GM23338 (cell line): Measurements from ENCODE around the gene USP24. TPM values are rescaled to one million over a fixed set of nuclear protein-coding genes. Genes with fewer than 3 reads are reported as not detected.
A peak's percentile ranks its signal among the peaks of the same experiment; 100 is the strongest.

Source experiments
- ATAC-seq: fragments of 200-7000 bp; cut with Tn5 transposase; 3 replicates; pipeline ENCODE4 v1.9.1; 2020
- DNase-seq: peaks from one replicate; pipeline ENCODE4 v3.0.0-alpha.2; 2015; ENCODE audit warnings: low spot score
- H2AFZ ChIP-seq: fragments of 200-600 bp; sonication (generic); 2 replicates; pipeline ENCODE4 v1.8.0; 2016; ENCODE audit warnings: antibody characterized with exemption, mild to moderate bottlenecking, moderate library complexity
- H3F3A ChIP-seq: fragments of 200-600 bp; sonication (generic); replicated peaks from 2 replicates; pipeline ENCODE4 v1.8.0; 2017; ENCODE audit warnings: antibody characterized with exemption, mixed run types, low read depth
- H3K27ac ChIP-seq: fragments of 200-600 bp; sonication (generic); 2 replicates; pipeline ENCODE4 v1.6.1; 2016; ENCODE audit warnings: low read depth
- H3K27me3 ChIP-seq: fragments of 200-600 bp; sonication (generic); 2 replicates; pipeline ENCODE4 v1.8.0; 2016; ENCODE audit warnings: mild to moderate bottlenecking, mixed run types, moderate library complexity; ENCODE audit not compliant: insufficient read depth
- H3K36me3 ChIP-seq: fragments of 200-600 bp; sonication (generic); 2 replicates; pipeline ENCODE4 v1.8.0; 2016; ENCODE audit warnings: mild to moderate bottlenecking; ENCODE audit not compliant: insufficient read depth
- H3K4me1 ChIP-seq: fragments of 200-600 bp; sonication (generic); 2 replicates; pipeline ENCODE4 v1.8.0; 2016; ENCODE audit warnings: mild to moderate bottlenecking, moderate library complexity; ENCODE audit not compliant: insufficient read depth
- H3K4me2 ChIP-seq: fragments of 200-600 bp; sonication (generic); 2 replicates; pipeline ENCODE4 v1.7.1; 2017; ENCODE audit warnings: mixed run types
- H3K4me3 ChIP-seq: fragments of 200-600 bp; sonication (generic); 2 replicates; pipeline ENCODE4 v1.6.1; 2016; ENCODE audit warnings: mixed run types
- H3K79me2 ChIP-seq: fragments of 200-600 bp; sonication (generic); replicated peaks from 2 replicates; pipeline ENCODE4 v1.8.0; 2017; ENCODE audit warnings: mild to moderate bottlenecking; ENCODE audit not compliant: insufficient read depth
- H3K9me2 ChIP-seq: fragments of 200-600 bp; sonication (generic); 2 replicates; pipeline ENCODE4 v1.8.0; 2017; ENCODE audit not compliant: insufficient read depth
- H4K20me1 ChIP-seq: fragments of 200-600 bp; sonication (generic); replicated peaks from 2 replicates; pipeline ENCODE4 v1.8.0; 2017; ENCODE audit warnings: mild to moderate bottlenecking; ENCODE audit not compliant: insufficient read depth
- H3K27ac Mint-ChIP-seq: 2 replicates; pipeline ENCODE4 v1.8.0; 2020; ENCODE audit warnings: inconsistent platforms, mild to moderate bottlenecking, moderate library complexity, mixed read lengths
- H3K27me3 Mint-ChIP-seq: 3 replicates; pipeline ENCODE4 v1.8.0; 2022; ENCODE audit warnings: low read depth, mild to moderate bottlenecking, moderate library complexity, mixed read lengths, inconsistent platforms; ENCODE audit not compliant: insufficient read depth, poor library complexity
- H3K36me3 Mint-ChIP-seq: 3 replicates; pipeline ENCODE4 v1.8.0; 2021; ENCODE audit warnings: low read depth, mild to moderate bottlenecking, inconsistent platforms, moderate library complexity, mixed read lengths
- H3K4me1 Mint-ChIP-seq: 3 replicates; pipeline ENCODE4 v1.8.0; 2020; ENCODE audit warnings: mild to moderate bottlenecking, inconsistent platforms, mixed read lengths
- H3K4me3 Mint-ChIP-seq: 3 replicates; pipeline ENCODE4 v1.8.0; 2021; ENCODE audit warnings: moderate library complexity, mild to moderate bottlenecking, inconsistent platforms, mixed read lengths
- H3K9me3 Mint-ChIP-seq: 3 replicates; pipeline ENCODE4 v1.8.0; 2020; ENCODE audit warnings: moderate library complexity, mild to moderate bottlenecking, inconsistent platforms, mixed read lengths
- CREB1 ChIP-seq: fragments of 250-450 bp; sonication (Bioruptor Pico); IDR thresholded peaks from 2 replicates; pipeline ENCODE4 v1.5.0; 2020; ENCODE audit warnings: low read depth, mild to moderate bottlenecking, moderate library complexity
- CTCF ChIP-seq, 2 experiments: fragments of 200-600 bp in 1 of 2; sonication (generic) in 1 of 2; conservative IDR thresholded peaks; 2 replicates each; pipeline versions ENCODE4 v1.5.1 to v1.6.1; 2016 to 2017; ENCODE audit warnings: antibody characterized with exemption in 2 of 2, low read depth in 2 of 2, mild to moderate bottlenecking in 2 of 2, moderate library complexity in 1 of 2
- EZH2 ChIP-seq: fragments of 200-600 bp; sonication (generic); IDR thresholded peaks from one replicate; pipeline ENCODE4 v1.8.0; 2017; ENCODE audit warnings: antibody characterized with exemption, mild to moderate bottlenecking, low read depth; ENCODE audit not compliant: unreplicated experiment
- NANOG ChIP-seq: IDR thresholded peaks from 2 replicates; pipeline ENCODE4 v1.6.1; 2016; ENCODE audit warnings: antibody characterized with exemption, borderline replicate concordance
- POLR2AphosphoS5 ChIP-seq: IDR thresholded peaks from 2 replicates; pipeline ENCODE4 v1.6.1; 2016; ENCODE audit warnings: antibody characterized with exemption, low read depth
- REST ChIP-seq: IDR thresholded peaks from one replicate; pipeline ENCODE4 v1.6.1; 2018; ENCODE audit warnings: antibody characterized with exemption; ENCODE audit not compliant: unreplicated experiment
- STAT1 ChIP-seq: IDR thresholded peaks from one replicate; pipeline ENCODE4 v1.6.1; 2016; ENCODE audit warnings: antibody characterized with exemption; ENCODE audit not compliant: unreplicated experiment
- ZNF331 ChIP-seq: fragments of 250-450 bp; sonication (Bioruptor Pico); IDR thresholded peaks from 2 replicates; pipeline ENCODE4 v1.5.0; 2020; ENCODE audit warnings: low read depth, mild to moderate bottlenecking, moderate library complexity
- ZNF462 ChIP-seq: fragments of 250-450 bp; sonication (Bioruptor Pico); IDR thresholded peaks from 2 replicates; pipeline ENCODE4 v1.5.0; 2020; ENCODE audit warnings: mild to moderate bottlenecking, moderate library complexity
- polyA plus RNA-seq: library from polyadenylated mRNA; unstranded; fragments of >200 nt; fragmentation: Nextera tagmentation; extraction: Ambion mirVana; gene quantifications from 2 replicates; pipeline ENCODE4 v1.2.1, GENCODE V29; 2016
- total RNA-seq: library from RNA; depleted of rRNA; stranded (reverse); fragments of >200 nt; shearing (Covaris generic); gene quantifications from 2 replicates; pipeline ENCODE4 v1.2.3, GENCODE V29; 2014

USP24 gene
- total and polyA plus RNA-seq, 2 experiments from 2014 or later: 12.1 to 32.6 TPM

GRCh38 chr1:55204997-55205396, 10.2 kb downstream of the USP24 start:
- Histone ChIP-seq H3K36me3 (0 out of 2 replicates have a peak, but pooled peaks cover 3% of the 10 kb centered on the region), H3F3A (no peaks in the 10 kb centered on the region), H3K4me1 (peaks cover 17% of the 10 kb centered on the region), H2AFZ (no peak overlapping the region), H3K79me2 (peaks cover 86% of the 10 kb centered on the region), H3K9me2 (no peaks in the 10 kb centered on the region), H3K27ac (no peak overlapping the region), H3K4me3 (no peak overlapping the region), H3K4me2 (no peak overlapping the region), H3K27me3 (no peaks in the 10 kb centered on the region), H4K20me1 (peaks cover 16% of the 10 kb centered on the region)
- Mint-ChIP-seq H3K27ac (peak overlapping the region; percentile 21; the same call in 1 of the 2 replicates), H3K4me3 (no peak overlapping the region), H3K27me3 (no peaks in the 10 kb centered on the region), H3K4me1 (peaks cover 35% of the 10 kb centered on the region), H3K9me3 (no peaks in the 10 kb centered on the region), H3K36me3 (peaks cover 1% of the 10 kb centered on the region; the same call in 2 of the 3 replicates)
- no peak for TF ChIP-seq STAT1
- no peak for TF ChIP-seq POLR2AphosphoS5
- no peak for TF ChIP-seq ZNF331 (CRISPR knock-in tag)
- TF ChIP-seq CTCF (conservative IDR thresholded peaks at IDR 0.05; ENCODE audit: low read depth in 2 of 2): no peak
- no peak for DNase-seq
- ATAC-seq: no peak

GRCh38 chr1:55203064-55203463, 12.1 kb downstream of the USP24 start:
- no peak for ATAC-seq
- H3K36me3 Mint-ChIP-seq: peaks cover 20% of the 10 kb centered on the region
- H3K27ac Mint-ChIP-seq: no peak overlapping the region
- TF ChIP-seq NANOG (no peak), STAT1 (no peak), CREB1 (CRISPR knock-in tag) (no peak), REST (no peak), POLR2AphosphoS5 (no peak), ZNF462 (CRISPR knock-in tag) (no peak), EZH2 (no peak)

More at GRCh38 chr1:55203064-55203463, 12.1 kb downstream of the USP24 start:
- Histone ChIP-seq H3K27ac (no peak overlapping the region), H2AFZ (no peak overlapping the region), H3K9me2 (no peaks in the 10 kb centered on the region), H3K79me2 (peaks cover 84% of the 10 kb centered on the region), H3K27me3 (no peaks in the 10 kb centered on the region), H3K4me3 (no peak overlapping the region), H3K36me3 (0 out of 2 replicates have a peak, but pooled peaks cover 5% of the 10 kb centered on the region), H3K4me2 (no peak overlapping the region), H3F3A (no peaks in the 10 kb centered on the region), H3K4me1 (peaks cover 17% of the 10 kb centered on the region), H4K20me1 (peaks cover 15% of the 10 kb centered on the region; the same call in 1 of the 2 replicates)
- Mint-ChIP-seq H3K4me1 (peaks cover 29% of the 10 kb centered on the region), H3K27me3 (peaks cover 2% of the 10 kb centered on the region), H3K4me3 (no peak overlapping the region), H3K9me3 (no peaks in the 10 kb centered on the region; the same call in 2 of the 3 replicates)
- no peak for DNase-seq
